ENCODE data around the gene MEGF11.

Gene MEGF11

DNA sequence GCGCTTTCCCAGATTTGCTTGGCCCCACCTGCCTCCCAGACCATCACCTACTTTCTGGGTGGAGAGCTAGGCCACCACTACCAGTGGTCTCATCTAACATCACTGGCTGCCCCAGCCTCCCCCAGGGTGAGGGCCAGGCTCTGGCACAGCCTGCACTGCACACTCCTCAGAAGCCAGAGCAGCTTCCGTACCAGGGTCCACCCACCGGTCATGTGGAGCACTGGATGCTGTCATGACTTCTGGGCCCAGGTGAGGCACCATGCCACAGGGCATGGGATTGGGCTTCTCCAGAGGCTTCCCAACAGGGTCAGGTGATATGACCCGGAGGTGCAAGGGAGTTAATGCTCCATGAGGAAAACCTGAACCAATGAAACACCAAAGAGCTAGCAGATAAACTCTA lies 14.0 kb downstream of the MEGF11 start:
- no peak for DNase-seq (ENCODE audit: low read depth)

DNA sequence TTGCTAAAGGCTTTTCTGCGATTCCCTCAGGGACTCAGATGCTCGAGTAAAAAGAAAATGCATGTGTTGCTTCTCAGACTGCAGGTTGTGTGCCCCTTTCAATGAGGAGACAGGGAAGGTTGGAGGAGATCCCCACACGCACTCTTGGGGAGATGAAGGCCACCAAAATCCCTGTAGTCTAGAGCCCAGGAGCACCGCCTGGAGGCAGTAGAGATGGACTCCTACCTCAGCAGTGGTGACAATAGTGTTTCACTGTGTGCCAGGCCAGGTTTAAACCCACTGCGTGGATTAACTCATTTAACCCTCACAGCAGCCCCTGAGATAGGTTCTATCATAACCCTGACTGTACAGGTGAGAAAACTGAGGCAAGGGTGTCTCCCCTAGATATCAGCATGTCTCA lies 15.2 kb downstream of the MEGF11 start:
- DNase-seq (ENCODE audit: low read depth) = no peak

DNA sequence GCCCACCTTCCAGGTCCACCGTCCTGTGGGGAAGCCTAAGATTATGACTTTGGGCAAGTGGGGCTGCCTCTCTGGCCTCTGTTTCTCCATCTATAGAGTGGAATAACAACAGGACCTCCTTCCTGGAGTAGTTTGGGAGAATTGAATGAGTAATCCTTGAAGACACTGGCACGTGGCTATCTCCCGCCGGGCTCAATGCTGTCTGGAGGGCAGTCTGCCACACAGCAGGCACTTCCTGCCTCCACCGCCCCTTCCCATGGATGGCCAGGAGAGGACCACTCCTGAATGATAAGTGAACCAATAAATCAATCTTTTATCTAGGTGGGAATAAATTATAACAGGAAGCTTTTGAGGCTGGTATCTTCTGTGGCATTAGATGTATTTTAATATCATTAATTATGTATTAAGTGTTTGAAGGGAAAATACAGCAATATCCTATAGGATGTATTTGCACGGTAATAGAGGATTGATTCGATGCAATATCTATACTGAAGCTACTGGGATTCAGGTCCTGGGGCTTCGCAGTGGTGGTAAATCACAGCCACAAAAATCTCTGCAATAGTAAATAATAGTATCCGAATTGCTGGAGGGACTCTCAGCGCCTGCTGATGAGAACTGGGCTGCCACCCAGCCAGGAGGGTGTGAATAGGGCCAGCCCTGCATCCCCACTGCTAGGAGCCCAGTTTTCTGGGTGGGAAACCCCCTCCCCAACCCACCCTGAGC lies 15.9 kb downstream of the MEGF11 start:
- no peak for DNase-seq (ENCODE audit: low read depth)

DNA sequence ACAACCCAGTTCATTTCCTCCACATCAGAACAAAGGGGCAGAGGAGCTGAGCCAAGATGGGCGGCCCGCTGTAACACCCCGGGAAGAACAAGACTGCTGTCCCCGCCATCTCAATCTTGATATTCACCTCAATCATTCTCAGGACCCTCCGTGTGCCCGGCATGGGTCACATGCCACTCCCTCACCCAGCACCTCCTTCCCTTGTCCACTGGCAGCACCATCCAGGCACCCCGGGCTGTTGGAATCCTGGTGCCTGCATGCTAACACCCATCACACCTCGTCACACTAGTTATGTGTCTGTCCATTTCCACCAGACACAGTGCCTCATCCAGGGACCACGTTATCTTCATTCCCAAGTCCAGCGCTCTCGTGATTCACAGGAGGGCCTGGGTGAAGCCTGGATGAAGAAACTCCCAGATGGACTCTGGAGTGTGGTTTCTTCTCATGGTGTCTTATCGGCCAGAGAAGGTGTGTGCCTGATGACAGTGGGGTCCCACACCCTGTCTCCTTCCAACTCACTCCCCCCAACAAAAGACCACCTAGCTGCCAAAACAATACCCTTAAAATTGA lies 16.7 kb downstream of the MEGF11 start:
- DNase-seq (ENCODE audit: low read depth) = no peak

DNA sequence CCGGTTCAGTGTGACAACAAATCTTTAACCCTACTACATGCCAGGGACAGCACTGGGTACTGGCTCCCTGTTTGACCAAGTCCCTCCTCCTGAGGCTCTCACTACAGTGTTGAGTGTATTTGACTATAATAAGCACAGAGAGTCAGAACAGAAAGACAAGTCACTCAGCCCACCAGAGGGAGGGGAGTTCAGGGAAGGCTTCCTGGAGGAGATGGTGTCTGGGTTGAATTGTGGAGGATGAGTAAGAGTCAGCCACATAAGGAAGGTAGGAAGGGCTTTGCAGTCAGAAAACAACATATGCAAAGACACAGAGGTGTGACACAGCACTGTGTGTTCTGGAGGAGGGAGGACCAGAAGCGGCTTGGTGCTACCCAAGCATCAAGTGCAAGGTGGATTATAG lies 17.7 kb downstream of the MEGF11 start:
- no peak for DNase-seq (ENCODE audit: low read depth)

DNA sequence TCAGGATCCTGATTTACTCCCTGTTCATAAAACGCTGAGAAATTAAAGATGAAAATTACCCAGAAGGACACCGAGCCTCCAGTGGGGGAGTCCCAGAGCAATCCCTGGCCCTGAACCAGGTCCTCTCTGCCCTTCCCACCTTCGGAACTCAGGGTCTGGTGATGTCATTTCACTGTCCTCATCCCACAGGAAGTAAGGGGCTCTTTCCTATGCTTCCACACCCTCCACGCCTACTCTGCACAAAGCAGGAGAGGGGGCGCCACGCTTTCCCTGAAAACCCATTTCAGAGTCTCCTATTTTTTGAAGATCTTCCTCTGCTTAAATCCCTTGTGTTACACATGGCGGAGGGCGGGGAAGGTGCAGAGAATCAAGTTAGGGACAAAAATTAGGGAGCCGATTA lies 18.8 kb downstream of the MEGF11 start:
- DNase-seq (ENCODE audit: low read depth) = no peak

DNA sequence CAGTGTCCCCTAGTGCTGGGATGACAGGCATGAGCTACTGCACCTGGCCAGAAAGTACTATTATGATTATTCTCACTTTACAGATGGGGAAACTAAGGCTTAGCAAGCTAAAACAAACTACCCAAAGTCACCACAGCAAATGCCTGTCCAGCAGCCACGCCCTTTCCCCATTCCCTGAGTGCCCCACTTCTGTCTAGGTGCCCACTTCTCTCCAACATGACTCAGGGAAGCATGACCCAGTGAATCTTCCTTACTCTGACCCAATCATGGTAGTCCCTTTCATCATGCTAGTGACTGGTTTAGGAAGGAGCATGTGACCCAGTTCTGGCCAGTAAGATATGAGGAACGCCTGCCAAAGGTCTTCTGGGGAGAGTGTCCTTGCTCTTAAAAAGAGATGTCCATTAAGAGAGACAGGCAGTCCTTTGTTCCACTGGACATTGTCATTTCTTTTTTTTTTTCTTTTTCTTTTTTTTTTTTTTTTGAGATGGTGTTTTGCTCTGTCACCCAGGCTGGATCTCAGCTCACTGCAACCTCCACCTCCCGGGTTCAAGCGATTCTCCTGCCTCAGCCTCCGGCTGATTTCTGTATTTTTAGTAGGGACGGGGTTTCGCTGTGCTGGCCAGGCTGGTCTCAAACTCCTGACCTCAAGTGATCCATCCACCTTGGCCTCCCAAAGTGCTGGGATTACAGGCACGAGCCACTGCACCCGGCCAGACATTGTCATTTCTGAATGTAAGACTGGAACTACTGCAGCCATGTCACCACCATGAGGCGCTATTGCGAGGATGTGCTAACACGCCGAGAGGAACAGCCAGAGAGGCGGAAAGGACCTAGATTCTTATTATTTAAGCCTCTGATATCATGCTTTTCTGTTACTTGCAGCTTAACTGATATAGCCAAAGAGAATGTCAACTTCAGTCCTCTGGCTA lies 19.8 kb downstream of the MEGF11 start:
- no peak for DNase-seq (ENCODE audit: low read depth)

DNA sequence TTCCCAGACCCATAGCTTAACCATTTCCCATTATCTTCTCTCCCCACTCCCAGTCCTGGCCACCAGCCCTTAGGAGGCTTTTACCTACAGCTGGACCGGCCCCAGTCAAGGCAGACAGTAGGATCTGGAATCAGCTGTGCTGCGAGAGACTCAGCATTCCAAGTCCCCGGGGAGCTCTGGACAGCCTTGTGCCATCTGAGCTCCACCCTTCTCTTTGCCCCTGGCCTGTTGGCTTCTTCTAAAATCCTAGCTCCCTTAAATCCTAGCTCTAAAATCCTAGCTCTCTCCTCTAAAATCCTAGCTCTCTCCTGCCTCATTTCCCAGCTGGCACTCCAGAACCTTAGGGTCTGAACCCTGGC lies 21.3 kb downstream of the MEGF11 start:
- no peak for DNase-seq (ENCODE audit: low read depth)

DNA sequence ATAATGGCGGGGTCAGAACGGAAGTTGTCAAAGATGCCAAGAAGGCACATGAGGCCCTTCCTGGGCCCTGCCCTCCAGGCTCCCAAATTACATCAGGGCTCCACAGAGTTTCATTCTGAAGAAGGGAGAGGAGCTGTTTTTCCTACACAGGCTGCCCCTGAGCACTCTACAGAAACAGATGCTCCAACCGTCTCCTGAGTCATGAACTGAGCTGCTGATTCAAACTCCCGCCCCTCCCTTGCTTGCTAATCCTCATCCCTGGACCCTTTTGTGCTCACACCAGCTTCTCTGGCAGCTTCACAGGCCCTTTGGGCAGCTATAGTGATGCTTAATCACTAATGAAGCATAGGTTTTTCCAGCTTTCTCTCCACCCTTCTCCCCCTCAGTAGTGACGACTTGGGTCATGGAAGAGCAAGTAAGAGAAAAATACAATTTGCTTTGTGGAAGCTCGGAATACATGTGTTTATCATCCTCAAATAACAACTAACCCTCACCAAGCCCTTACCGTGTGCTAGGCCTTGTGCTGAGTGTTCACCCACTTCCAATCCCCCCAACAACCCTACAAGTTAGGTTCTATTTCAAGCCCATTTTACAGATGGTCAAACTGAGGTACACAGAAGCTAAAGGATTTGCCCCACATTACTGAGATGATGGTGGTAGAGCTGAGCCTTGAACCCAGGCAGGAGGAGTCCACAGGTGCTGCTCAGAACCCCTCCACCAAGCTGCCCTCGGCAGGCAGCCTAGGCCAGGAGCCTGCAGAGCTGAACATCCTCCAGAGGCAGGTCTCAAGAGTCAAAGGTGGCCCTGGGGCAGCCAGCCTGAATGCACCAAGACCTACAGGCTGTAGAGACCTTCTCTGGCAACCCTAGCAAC lies 21.9 kb downstream of the MEGF11 start:
- no peak for DNase-seq (ENCODE audit: low read depth)

DNA sequence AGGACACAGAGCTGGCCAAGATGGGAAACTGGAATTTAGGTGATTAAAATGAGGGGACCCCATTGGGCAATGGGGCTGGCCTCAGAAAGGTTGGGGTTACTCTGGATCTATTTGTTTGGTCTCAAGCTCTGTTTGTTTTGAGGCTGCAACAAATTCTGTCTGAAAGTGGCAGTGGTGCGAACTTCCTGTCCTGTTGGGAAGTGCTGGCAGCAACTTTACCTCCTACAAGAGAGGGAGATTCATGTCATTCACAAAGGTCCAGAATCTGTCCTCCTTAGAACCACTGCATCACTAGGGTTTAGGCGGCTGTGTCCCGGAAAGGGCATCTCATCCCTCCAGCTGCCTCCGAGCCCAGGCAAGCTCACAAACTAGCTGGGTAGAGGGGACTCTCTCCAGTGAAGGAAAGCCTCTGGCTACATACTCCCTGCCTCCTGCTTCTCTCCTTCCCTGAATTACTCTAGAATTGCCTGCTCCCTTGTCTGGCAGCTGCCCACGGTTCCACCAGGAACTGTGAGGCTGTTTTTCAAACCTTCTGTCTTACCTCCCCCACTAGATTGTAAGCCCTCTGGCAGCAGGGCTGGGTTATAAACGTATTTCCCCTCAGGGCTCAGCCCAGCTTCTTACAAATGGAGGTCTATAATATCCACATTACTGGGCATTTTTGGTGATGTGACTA lies 23.6 kb downstream of the MEGF11 start:
- no peak for DNase-seq (ENCODE audit: low read depth)

DNA sequence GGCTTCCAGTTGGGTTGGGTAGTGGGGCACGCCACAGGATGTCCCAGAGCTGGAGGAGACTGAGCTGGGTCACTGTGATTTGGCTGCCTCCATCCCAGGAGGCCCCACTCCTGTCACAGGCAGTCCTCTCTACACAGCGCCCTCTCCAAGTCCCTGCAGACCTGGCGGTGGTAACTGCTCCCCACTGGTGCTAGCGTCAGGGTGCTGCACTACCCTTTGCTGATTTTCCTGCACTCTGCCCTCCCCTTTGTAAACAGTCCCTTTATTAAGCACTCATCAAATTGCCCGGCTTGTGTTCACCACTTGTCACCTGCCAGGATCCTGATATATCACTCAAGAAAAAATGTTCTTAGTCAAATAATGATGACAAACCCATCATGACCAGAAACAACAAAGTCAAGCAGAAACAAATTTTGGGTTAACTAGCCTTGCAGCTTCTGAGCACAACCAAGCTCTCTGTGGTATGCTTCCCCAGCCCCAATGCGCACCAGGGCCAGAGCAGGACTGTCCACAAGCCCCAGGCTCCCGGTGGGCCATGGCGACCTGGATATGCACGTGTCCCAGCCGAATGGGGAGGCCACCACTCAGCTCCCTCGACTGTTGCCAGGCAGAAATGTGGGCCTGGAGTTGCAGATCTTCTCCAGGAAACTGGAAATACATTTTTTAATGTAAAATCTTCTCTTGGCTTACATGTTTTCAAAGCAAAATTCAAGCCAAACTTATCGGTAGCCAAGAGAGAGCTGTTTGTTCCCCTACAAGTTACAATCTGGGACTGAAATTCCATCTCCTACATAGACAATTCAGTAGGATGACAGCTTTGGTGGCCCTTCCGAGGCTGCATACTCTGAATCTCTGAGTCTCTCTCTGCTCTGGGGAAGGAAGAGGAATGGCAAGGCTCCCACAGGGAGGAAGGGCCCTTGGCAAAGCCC lies 24.5 kb downstream of the MEGF11 start:
- DNase-seq (ENCODE audit: low read depth) = no peak

DNA sequence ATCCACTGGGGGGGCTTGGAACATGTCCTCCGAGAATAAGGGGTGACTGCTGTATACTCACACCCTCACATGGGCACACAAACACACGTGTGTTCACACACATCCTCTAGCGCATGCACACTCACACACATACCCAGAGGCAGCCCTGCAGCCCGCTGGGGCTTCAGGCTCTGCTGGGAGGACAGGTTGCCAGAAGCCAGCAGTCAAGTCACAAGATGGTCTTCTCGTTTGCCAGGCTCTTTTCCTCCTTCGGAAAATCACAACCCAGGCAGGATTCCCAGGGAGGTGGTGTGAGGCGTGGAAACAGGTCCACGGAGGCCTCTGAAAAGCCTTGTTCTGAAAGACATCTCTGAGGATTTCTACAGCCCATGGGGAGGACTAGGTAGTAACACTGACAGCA lies 26.8 kb downstream of the MEGF11 start:
- DNase-seq (ENCODE audit: low read depth) = no peak

DNA sequence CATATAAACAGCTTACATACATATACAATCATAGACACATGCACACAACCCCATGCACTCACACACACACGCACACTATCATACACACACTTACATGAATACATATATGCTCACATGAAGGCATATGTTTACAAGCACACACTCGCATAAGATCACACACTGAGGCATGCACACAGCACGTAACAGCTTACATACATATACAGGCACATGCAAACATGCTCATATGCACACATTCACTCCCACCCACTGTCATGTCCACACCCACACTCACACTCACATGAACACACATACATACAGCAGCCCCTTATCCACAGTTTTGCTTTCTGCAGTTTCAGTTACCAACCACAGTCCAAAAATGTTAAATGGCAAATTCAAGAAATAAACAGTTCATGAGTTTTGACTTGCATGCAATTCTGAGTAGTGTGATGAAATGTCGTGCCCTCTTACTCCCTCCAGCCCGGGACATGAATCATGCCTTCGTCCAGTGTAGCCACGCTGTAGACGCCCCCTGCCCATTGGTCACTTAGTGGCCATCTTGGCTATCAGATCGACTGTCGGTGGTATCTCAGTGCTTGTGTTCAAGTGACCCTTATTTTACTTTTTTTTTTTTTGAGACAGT lies 27.8 kb downstream of the MEGF11 start:
- no peak for DNase-seq (ENCODE audit: low read depth)

DNA sequence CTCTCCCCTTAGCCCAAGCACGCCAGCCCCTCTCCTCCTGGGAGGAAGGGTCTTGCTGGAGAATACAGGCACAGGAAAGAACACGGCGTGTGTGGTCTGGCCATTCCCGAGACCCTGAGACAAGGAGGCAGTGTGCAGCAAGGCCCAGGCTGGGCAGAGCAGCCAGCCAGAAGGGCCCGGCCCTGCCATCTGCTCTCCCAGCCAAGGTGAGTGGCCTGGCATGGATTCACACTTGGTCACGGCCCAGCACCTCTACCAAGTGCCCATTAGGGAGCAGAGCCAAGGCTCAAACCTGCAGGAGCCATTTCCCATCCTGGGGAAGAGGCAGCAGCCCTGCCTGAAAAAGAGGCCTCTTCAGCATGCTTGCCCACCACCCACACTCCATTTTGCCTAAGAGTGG lies 28.6 kb downstream of the MEGF11 start:
- DNase-seq (ENCODE audit: low read depth) = no peak

DNA sequence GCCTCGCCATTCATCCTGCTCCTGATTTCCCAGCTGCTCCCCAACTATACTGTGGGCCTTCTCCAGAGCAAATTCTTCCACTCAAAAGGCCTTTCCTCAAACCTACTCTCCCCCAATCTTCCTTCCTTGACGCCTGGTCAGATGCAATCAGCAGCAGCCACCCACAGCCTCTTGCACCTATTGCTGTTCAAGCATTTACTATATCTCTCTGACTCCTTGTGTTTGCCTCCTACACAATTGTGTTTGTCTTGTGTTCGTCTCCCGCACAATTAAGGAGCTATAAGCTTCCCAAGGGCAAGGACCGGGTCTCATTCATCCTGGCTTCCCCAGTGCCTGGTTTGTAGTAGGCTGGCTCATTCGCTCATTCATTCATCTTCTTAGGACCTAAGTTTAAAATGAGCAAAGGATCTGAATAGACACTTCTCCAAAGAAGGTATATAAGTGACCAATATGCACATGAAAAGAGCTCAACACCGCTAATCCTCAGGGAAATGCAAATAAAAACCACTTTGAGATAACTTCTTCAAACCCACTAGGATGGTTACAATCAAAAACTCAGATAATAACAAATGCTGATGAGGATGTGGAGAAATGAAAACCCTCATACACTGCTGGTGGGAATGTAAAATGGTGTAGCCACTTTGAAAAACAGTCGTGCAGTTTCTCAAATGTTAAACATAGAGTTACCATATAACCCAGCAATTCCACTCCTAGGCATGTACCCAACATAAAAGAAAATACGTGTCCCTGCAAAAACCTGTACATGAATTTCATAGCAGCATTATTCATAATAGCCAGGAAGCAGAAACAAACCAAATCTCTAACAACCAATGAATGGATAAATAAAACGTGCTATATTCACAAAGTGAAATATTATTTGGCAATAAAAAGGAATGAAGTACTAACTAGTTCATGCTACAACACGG lies 31.0 kb downstream of the MEGF11 start:
- no peak for DNase-seq (ENCODE audit: low read depth)

DNA sequence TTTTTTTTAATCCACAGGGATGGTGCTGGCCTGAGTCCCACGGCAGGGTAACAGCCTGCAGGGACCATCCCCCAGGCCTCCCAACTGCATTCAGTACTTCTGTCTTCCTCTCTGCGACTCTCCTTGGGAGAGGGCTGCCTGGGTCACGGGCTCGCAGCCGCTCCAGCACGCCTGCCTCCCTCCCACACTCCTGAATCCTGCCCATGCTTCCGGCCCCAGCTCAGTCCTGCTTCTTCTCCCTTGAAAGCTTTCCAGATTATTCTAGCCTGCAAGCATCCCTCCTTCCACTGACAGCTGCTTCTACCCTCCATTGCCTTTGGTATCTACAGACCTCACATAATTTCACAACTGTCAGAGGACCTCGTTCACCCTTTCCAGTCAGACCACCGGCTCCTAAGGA lies 32.4 kb downstream of the MEGF11 start:
- no peak for DNase-seq (ENCODE audit: low read depth)

DNA sequence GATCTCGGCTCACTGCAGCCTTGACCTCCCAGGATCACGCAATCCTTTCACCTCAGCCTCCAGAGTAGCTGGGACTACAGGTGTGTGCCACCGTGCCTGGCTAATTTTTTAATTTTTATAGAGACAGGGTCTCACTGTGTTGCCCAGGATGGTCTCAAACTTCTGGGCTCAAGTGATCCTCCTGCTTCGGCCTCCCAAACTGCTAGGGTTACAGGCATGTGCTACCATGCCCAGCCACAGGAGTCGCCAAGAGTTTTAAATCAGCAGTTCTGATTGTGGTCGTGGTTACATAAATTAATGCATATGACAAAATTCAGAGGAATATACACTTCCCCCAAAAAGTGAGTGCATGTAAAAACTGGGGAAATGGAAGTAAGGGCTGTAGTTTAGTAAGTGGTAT lies 32.9 kb downstream of the MEGF11 start:
- DNase-seq (ENCODE audit: low read depth) = no peak

DNA sequence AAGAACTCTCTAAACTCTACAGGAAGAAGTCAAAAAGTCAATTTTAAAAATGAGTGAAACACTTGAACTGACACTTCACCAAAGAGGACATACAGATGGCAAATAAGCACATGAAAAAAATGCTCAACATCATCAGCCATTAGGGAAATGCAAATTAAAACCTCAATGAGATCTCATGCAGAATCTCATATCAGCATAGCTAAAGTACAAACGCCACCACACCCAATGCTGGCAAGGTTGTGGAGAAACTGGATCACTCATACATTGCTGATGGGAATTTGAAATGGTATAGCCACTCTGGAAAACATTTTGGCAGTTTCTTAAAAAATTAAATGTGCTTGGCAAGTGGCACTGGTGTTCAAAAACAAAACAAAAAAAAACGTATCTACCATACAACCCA lies 34.2 kb downstream of the MEGF11 start:
- DNase-seq (ENCODE audit: low read depth) = no peak

DNA sequence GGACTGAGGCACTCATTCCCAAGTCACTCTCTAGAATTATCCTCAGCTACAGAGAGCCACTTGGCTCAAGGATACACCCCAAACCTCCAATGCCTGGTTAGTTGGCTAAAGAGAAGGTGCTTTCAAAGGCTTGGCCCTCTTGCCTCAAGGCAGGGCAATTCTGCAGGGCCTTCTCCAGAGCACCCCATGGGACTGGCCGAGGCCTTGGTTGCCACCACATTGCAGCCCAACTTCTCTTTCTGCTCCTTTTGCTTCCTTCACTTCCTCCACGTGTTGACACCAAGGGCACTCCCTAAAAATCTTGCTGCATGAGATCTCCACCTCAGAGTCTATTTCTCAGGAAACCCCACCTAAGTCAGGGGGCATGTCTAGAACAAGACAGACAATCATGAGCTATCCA lies 36.7 kb downstream of the MEGF11 start:
- no peak for DNase-seq (ENCODE audit: low read depth)

Measured in GM04504 (cell line).